Stimulated activated CD8-positive, alpha-beta memory T cell treated with anti-CD3 and anti-CD28 coated beads, Interleukin-7, amount 100 ng/mL, for 4 hours (primary cell): ENCODE data around the gene ITGA5.

Experiments
- DNase-seq, 2 donors: peaks; one replicate each; pipeline ENCODE4 v3.0.0-alpha.2; 2020; ENCODE audit warnings: low read depth in 2 of 2

Gene ITGA5

GRCh38 chr12:54389134-54389508, 29.9 kb downstream of the ITGA5 start:
- no peak for DNase-seq

DNA sequence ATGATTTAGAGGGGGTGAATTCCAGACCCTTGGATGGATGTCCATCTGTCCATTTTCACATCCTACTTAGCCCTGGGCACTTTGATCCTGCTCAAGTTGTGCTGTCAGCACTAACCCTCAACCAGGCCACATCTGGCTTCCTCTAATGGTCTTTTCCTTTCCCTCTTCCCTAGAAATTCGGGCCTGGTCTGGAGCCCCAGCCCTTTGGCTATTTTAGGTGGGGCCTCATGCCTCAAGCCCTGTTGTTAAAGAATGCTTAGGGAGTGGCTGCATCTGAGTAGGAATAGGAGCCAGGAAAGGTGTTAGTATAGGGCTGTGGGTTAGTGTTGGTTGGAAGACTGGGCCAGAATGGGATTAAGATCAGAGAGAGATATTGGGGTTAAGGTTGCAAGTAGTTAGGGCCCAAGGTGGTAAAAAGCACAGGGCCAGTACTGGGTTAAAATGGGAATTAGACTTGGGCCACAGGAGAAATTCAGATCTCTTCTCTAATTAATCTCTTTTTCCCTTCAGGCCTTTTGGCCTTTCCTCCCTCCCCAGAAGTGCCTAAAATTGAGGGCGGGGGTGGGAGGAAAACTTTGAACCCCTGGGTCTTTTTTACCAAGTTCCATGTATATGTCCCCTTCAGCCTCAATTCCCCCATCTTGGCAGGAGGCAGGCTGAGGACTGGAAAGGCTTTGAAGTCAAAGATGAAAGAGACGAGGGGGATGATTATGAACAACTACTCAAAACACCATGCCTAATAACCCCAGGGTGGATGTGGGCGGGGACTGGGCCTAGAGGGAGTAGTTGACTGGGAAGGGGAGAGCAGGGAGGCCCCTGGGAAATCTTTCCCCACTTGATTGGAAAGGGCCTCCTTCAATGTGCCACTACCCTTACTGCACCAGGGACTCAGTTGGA, 30.6 kb downstream of the ITGA5 start:
- DNase-seq, result no peak

DNA sequence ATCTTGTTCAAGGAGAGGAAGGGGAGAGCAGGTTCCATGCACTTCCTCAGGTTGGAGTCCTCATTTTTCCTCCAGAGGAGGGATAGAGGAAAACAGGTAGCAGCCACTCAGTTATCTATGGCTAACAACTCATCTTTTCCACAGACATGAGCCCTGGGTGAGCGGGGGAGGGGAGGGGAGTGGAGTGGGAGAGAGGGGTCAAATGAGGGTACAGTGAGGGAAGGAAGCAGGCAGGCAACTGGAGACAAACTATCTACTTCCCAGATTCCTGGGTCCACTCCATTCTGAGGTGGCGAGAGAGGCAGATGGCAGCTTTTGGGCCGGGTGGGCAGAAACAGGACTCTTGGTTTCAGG, 32.0 kb downstream of the ITGA5 start:
- no peak for DNase-seq

DNA sequence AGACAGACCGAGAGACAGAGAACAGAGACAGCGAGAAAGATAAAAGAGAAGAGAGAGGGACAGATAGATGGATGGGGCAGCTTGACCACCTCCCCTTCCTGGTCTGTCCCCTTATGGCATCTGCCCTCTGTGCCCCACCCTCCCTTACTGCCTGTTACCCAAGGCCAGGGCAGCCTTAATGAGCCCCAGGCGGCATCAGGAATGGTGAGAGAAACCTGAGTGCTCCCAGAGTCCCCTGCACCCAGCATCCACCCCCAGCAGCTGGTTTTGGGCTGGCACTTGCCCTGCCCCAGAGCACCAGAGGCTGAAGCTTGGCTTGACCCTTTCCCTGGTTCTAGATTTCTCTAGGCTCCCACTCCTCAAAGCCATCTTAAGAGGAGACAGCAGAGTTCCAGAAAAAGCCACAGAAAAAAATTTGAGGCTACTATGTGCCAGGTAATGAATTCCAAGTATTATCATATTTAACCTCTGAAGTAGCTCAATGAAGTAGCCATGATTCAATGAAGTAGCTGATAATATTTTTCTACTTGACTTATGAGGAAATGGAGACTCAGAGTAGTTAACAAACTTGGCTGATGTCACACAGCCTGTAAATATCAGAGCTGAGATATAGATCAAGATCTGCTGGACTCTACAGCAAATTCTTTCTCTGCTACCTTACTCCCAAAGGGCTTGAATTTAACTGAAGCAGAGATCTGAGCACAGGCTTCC, 32.5 kb downstream of the ITGA5 start:
- no peak for DNase-seq

DNA sequence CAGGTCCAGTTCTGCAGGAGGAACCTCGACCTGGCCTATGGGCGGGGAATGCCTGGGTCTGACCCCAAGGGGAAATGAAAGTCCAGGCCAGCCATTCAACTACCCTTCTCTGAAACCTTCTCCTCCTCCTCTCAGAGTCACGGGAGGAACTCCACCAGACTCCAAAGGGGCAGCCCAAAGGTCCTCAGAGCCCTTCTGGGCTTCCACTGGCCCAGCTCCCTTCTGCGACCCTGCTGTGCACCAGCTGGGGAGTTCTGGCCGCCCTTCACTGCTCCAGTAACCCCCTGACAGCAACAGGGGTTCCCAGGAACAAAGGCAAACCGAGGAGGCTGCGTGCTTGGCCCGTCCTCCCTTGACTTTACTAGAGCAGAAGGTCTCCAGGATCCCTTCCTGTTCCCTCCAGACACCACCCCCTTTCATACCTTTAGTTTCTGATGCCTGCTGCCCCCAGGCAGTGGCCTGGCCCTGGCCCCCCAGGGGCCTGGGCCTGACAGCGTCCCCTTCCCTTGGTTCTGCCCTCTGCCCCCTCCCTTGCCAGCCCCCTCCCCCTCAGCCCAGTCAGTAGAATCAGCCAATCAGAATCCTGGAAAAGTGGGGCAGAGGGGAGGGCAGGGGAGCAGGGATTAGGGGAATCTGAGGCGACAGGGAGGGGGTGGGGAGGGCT, 33.7 kb downstream of the ITGA5 start:
- DNase-seq, result no peak

DNA sequence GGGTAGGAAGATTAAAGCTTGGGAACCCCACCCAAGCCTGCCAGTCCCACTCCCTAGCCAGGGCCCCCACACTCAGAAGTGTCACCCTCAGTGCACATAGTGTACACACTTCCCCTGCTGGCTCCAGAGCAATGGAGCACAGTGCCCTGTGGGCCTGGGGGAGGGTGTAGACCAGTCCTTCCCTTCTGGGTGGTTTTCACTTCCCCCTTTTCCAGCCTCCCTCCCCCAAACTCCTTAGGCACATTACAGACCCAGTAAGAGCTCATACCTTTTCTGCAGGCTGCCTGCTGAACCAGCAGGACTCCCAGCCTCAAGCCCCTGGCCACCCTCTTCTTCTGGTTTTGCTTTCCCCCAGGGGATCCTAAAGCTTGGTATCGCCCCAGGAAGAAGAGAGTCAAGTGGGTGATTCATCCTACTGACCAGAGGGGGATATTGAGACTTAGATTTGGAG, 34.5 kb downstream of the ITGA5 start, which contains the start of gene ZNF385A:
Gene ZNF385A, minus strand, starts transcription at position 143 of the 451 bp plus-strand sequence. CDS start 219 bp downstream, outside the sequence.
- DNase-seq, result no peak

DNA sequence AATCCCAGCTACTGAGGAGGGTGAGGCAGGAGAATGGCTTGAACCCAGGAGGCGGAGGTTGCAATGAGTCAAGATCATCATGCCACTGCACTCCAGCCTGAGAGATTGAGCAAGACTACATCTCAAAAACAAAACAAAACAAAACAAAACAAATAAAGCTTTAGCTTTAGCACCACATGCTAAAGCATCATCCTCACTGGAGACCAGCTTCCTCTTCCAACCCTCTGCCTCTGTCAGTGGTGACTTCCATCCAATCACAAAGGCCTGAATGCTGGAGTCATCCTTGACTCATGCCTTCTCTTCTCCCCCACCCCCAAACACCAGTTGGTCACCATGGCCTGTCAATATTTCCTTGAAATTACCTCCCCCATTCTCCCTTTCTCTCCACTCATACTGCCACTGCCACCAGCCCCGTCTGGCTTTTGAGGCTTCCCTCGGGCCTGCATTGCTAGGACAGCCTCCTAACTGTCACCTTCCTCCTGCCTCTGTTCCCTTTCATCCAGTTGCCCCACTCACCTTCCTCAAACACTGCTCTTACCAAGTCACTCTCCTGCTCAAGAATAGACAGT, 35.9 kb downstream of the ITGA5 start:
- no peak for DNase-seq

DNA sequence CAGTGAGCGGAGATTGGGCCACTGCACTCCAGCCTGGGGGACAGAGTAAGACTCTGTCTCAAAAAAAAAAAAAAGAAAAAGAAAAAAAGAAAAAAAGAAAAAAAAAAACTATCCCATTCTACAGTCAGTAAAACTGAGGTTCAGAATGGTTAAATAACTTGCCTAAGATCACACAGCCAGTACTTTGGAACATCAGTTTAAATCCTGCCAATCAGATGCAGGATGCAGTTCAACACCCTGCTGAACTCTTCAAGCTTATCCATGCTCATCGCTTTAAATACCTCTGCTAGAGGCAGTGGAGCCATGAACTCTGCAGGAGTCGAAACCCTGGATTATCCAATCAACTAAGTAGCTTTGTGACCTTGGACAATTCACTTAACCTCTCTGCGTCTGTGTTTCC, 37.9 kb downstream of the ITGA5 start:
- DNase-seq, result no peak

DNA sequence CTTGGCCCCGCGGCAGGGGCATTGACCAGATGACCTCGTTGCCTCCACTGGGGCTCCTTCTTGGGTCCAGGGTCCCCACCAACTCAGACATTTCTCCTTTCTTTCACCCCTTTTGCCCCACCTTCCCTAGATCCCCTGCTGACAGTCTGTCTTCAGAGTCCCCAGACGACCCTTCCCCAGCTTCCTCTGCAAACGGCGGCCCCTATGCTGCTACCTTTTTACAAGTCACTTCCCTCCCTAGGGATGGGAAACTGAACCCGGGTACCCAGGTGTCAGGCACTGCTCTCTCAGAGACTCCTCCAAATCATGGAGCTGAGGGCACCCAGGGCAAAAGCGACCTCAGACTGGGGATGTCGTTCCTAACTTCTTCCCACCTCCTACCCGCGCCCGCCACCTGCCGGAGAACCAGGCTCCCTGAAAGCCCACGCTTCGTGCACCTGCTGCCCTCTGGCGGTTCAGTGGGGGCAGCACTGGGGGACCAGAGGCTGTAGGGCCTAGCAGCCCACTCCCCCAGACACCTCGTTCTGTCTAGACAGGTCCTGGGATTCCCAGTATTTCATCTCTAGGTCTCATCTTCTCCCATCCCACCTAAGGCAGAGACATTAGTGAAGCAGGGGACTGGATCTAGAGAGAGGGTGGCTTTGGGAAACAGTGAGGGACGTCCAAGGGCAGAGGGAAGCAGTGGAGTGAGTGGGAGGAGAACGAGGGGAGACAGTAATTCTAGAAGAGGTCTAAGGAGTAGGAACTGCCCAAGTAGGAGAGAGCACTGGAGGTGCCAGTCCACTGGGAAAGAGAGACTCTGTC, 39.5 kb downstream of the ITGA5 start:
- DNase-seq, result peak; percentile 68 to 76

- no peak for DNase-seq
Measured at GRCh38 chr12:54378796-54379397, 40.2 kb downstream of the ITGA5 start.

- DNase-seq, result no peak
Measured at GRCh38 chr12:54377797-54378515, 41.1 kb downstream of the ITGA5 start.

DNA sequence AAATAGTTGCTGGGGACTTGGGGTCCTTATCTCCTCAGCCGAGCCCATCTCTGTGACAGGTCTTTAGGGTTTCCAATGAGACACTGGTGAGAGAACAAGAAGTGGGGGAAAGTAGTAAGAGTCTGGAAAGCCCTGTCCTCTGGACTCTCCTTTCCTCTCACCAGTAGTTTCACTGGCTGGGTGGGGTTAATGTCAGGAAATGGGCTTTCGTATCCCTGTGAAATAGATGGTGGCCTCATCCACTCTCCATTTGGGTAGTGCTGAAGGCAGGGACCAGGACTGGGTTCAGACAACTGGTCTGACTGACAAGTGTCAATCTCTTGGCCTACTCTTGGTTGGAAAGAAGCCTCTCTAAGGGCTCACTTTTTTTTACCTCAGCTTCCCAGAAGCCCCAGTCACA, 42.1 kb downstream of the ITGA5 start:
- DNase-seq, result no peak

GRCh38 chr12:54376596-54376995, 42.5 kb downstream of the ITGA5 start:
- no peak for DNase-seq

- DNase-seq, result no peak
Measured at GRCh38 chr12:54375259-54375579, 43.8 kb downstream of the ITGA5 start.

DNA sequence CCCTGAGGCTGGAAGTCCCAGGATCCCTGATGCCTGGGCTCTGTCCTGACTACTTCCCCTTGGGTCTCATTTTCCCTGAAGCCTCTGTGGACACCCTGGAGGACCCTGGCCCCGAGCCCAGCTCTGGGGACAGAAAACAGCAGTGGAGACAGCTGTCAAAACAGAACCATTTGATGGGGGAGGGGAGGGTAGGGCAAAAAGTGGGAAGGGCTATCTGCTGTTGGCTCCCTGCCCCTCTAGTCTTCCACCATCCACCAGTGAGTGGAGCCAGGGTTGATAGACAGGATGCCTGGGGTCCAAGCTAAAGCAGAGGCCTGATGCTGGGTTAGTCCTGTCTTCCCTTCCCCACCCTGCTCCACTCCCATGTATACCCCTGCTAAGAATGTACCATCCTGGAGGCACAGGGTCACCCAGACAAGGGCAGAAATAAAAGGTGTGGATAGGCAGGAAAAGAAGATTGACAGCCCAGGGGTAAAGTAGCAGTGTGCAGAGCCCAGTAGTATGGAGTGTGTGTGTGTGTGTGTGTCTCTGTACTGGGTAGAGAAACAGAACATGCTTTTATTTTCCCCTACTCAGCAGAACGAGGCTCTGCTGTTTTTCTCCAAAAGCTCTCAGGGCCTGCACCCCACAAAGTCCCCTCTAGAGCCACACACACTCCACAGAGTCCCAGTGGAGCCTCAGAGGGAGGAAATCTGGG, 44.4 kb downstream of the ITGA5 start:
- no peak for DNase-seq

GRCh38 chr12:54373649-54374561, 45.2 kb downstream of the ITGA5 start:
- DNase-seq, result no peak

DNA sequence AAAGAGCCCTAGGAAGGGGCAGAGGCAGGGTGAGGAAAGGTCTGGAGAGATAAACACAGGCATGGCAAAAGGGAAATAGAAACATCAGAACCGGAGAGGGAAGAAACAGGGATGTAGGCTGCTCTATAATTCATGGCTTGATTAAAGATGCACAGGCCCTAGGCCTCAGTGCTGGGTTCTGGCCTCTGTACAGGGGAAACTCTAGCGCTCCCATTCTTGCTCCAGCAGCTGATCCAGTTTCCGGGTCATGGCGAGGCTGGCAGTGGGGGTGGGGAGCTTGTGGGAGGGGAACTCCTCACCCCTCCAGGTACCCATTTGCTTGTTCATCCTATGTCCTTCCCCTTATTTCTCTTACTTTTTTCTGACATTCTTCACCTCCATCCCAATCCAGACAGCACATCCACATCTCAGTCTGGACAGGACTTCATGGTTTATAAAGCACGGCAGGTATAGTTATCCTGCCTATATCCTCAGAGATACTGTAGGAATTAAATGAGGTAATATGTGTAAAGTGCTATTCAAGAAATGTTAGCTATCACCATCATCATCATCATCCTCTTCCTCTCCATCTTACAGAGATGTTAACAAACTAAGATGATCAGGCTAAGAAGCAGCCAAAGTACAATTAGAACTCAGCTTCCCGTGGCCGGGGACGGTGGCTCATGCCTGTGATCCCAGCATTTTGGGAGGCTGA, 46.8 kb downstream of the ITGA5 start:
- DNase-seq, result no peak
